Skin epidermis (tissue), 12 donors: Measurements from ENCODE around the gene USP9X.
"Not testable (repeated sequence)": the region's sequence is repeated elsewhere in the genome, so short reads cannot be mapped to it uniquely, and the experiment has no call there.

Experiments
- H3K27ac ChIP-seq, 21 experiments: fragments of 200-600 bp; sonication (generic) in 11 of 21; one replicate each; pipeline ENCODE4 v1.5.0; 2020; ENCODE audit warnings: mild to moderate bottlenecking in 3 of 21, inconsistent platforms in 2 of 21, moderate library complexity in 2 of 21
- H3K4me3 ChIP-seq, 7 experiments: fragments of 200-600 bp; sonication (generic) in 2 of 7; one replicate each; pipeline ENCODE4 v1.5.0; 2020; ENCODE audit warnings: inconsistent platforms in 2 of 7, mild to moderate bottlenecking in 2 of 7, moderate library complexity in 1 of 7

Gene USP9X

DNA sequence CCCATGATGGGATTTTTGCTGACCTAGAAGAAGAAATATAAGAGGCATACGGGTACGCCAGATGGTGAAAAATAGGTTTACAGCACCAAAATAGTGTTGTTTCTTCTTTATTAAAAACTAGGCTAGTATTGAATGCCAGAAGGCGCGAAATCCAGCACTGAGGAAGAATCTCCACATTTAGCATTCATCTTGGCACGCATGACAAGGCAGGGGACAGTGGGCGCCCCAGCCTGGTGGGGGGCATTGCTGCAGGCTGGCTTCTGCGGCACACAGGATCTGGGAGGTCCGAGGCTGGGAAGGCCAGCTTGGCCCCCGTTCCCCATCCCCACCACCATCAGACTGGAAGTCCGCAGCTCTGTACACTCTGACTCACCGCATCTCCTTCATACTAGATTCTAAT lies 173.0 kb downstream of the USP9X start:
- Histone ChIP-seq H3K4me3 (no peak overlapping the region), H3K27ac (no peak overlapping the region)

DNA sequence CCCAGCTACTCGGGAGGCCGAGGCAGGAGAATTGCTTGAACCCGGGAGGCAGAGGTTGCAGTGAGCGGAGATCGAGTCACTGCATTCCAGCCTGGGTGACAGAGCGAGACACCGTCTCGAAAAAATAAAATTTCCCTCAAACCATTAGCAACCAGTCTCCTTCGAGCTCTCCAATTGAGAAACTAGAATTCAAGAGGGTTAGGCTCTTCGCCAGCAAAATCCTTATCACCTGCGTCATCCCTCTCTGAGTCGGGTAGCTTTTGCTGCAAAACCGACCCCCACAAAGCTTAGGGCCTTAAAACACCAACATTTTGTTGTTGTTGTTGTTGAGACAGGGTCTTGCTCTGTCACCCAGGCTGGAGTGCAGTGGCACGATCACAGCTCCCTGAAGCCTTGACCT lies 173.6 kb downstream of the USP9X start:
- H3K4me3 ChIP-seq: no peak overlapping the region
- no peak overlapping the region for H3K27ac ChIP-seq

DNA sequence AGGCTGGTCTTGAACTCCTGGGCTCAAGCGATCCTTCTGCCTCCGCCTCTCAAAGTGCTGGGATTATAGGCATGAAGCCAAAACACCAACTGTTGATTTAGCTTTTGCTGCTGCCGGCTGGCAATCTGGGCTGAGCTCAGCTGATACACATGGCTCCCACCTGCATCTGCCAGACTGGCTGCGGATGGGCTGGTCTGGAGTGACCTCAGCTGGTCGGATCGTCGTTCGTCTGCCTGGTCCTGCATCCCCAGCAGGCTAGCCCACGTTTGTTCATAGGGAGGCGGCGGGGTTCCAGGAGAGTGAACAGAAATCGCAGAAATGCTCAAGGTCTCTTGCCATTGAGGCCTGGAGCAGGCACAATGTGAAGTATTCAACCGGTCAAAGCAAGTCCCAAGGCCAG lies 174.3 kb downstream of the USP9X start:
- H3K27ac ChIP-seq: no peak overlapping the region
- no peak overlapping the region for H3K4me3 ChIP-seq

DNA sequence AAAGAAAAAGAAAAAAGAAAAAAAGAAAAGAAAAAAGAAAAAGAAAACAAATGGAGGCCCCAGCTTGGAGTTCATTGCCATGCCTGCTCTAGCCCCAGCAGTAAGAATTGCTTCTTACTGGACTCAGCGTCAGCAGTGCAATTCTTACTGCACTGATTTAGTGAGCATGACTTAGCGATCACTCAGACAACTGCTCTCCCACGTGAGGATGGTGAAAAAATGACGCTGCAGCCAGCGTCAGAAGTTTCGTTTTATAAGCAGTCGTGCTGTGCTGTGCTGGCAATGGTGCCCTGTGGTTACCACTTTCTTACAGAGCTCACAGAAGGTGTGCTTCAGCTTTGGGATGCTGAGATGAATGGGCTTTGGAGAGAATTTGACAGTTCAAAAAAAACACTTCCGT lies 180.4 kb downstream of the USP9X start:
- H3K4me3 ChIP-seq: peak overlapping the region in 1 of 7 experiments; percentile 10
- no peak overlapping the region for H3K27ac ChIP-seq

DNA sequence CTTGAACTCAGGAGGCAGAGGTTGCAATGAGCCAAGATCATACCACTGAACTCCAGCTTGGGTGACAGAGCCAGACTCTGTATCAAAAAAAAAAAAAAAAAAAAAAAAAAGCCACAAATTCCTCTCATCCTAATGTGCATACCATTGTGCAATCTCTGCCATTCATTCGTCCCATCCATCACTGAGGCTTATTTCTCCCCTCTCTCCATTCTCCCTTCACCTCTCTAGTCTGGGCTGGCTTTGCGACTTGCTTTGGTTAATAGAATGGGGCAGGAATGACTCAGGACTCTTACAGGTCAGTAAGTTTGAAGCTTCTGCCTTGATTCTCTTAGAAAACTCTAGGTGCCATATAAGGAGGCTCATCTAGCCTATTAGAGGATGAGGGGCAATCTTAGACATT lies 188.4 kb downstream of the USP9X start:
- no peak overlapping the region for H3K4me3 ChIP-seq
- no peak overlapping the region for H3K27ac ChIP-seq

DNA sequence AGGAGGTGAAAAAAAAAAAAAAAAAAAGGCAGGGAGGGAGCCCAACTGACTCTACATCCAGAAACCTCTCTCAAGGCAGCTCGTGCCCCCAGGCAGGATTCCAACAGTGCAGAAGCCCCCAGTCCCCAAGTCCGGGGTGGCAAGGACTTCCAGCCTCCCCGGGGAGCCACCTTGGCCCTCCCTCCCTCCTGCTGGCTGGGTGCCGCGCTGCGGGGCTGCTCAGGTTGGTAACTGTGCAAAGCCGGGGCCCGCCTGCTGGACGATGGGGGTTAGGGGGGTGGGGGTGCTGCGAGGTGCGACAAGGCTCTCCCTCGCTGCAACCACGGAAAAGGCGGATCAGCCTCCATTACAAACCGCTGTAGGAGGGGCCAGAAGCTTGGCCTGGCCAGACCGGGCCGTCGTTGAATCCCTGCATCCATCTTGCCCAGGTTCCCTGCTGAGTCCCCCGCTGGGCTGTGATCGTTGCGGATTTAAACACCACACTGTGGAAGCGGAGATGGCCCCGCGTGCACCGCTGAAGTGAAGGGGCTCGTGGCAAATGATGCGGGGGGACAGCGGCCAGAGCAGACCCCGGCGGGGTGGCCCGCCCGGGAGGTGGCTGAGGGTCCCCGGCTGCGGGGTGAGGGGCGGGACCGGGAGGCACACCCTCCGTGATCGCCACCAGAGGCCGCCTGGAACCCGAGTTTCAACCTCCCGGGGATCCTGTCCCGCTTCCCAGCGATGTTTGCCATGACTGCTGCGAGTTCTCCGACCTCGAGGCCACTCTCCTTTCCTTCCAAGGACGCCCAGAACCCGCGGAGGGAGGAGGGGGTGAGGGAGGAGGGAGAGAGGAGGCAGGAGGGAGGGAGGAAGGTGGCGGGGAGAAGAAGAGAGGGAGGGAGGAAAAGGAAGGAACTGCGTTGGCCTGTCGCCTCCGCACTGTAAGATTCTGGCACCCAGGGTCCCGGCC lies 190.7 kb downstream of the USP9X start:
- Histone ChIP-seq H3K4me3 (peak overlapping the region; percentile 37 to 52 (median 42)), H3K27ac (peak overlapping the region in 16 of 21 experiments; percentile 18 to 70 (median 44))

DNA sequence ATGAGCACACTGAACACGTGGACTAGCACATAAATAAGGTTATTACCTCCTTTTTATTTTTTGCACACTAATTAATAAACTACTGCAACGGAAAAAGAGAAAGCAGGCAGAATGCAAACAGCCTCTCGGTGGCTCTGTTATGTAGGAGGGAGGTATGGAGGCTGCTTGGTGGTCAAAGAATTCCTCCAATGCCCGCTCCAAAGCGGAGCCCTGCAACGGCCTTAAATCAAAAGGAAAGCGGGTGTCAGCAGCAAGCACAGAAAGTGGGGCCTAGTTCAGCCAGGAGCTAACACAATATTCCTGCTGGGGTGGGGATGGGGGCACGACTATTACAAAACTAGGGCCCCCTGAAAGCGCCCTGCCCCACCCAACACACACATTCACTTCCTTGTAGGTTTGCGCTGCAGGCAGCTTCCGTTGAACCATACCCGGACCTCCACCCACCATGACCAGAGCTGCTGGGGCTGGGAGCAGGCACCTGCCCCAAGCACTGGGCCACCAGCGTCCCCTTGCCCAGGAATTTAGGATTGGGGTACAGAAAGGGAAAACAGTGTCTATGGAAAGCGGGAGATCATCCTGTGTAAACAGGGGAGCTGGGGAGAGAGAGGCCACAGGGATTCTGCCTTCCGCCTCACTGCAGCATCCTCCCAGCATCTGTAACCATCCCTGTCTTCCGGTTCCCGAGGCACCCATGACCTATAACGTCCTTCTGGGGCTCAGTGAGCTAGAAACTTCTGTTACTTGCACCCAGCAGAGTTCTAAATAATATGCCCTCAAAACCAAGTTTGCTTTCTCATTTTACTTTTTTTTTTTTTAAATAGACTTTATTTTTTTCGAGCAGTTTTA lies 191.6 kb downstream of the USP9X start:
- Histone ChIP-seq H3K27ac (peak overlapping the region in 13 of 21 experiments; percentile 11 to 70 (median 38)), H3K4me3 (peak overlapping the region; percentile 37 to 52 (median 42))

DNA sequence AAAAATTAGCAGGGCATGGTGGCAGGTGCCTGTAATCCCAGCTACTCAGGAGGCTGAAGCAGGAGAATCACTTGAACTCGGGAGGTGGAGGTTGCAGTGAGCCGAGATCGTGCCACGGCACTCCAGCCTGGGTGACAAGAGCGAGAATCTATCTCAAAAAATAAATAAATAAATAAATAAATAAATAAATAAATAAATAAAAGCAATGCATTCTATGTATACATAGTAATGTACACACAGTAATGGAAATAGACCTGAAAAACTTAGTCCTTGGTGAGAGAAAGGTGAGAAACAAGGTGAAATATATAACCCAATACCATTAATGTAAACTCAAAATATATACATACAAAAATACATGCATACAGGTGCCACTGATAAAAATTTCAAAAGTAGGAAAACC lies 197.1 kb downstream of the USP9X start:
- H3K4me3 ChIP-seq, H3K27ac ChIP-seq: not testable (repeated sequence)

DNA sequence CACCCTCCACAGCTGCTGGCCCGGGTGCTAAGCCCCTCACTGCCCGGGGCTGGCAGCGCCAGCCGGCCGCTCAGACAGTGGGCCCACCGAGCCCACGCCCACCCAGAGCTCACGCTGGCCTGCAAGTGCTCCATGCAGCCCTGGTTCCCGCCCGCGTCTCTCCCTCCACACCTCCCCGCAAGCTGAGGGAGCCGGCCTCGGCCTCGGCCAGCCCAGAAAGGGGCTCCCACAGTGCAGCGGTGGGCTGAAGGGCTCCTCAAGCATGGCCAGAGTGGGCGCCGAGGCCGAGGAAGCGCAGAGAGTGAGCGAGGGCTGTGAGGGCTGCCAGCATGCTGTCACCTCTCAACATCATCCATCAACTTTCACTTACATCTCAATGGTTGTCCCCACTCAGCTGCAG lies 200.7 kb downstream of the USP9X start:
- H3K4me3 ChIP-seq, H3K27ac ChIP-seq: not testable (repeated sequence)
